ENCODE data around the gene C7orf25.

Gene C7orf25

DNA sequence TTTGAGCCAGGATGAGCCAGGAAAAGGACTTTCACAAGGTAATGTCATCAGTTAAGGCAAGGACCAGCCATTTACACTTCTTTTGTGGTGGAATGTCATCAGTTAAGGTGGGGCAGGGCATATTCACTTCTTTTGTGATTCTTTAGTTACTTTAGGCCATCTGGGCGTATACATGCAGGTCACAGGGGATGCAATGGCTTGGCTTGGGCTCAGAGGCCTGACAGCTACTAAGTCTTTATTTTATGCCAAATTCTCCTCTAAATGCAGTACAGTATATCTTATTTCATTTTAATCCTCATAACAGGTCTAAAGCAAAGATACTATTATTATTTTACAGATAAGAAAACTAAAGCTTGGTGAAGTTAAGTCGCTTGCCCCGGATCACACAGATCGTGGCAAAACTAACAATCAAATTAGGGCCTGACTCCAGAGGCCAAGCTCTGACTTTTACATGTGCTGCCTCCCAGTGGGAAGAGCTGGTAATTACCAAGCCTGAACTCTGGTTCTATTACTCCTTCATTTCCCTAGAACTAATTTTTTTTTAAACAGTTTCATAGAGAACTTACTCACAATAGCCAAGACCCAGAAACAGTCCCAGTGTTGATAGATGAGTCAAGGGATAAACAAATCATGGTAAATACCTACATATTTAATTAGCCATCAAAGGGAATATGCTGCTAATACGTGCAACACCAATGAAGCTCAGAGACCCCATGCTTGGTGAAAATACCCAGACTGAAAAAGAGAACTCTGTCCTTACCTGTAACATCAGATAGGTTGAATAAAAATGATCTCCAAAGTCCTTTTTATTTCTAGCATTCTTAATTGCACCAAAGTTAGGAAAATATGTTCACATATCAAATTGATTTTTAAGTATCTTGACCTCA, 35.4 kb downstream of the C7orf25 start:
- DNase-seq: peak; percentile 22 to 50

DNA sequence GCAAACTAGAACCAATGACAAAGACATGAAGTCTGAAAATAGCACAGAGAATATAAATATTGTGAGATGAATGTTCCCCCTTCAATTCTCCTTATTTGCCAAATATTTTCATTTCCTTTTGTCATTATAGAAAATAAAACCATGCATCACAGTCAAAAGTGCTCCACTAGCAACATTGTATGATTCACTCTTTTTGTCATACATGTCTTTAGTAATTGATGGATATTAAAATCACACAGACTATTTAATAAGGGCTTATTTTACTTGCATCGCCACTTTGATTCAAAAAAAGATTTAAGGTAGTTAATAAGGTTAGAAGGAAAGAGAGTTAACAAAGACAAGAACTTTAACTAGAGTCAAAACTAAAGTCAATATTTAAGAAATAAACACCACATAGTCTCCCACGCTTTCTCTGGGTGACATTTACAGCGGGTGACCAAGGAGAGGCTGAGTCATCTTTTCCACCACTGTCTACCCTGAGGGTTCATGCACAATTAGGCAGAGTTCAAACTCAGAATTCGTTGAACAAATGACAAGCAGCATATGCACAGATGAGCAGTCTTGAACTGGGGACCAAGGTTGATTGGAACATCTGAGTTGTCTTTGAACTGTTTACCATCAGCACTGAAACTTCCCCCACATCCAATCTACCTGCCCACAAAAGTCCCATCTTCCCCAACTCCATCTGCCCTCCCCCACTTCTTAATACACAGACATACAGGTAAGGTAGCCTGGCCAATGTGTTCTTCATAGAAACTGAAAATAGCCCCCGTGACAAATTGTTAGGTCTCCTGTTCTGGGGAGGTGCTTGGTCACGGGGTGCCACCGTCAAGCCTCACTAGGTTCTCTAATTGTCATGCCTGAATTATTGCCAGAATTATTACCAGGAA, 42.5 kb downstream of the C7orf25 start:
- peak; percentile 6 to 14 for DNase-seq

- no peak for DNase-seq
Observed at GRCh38 chr7:42868480-42868879, 43.4 kb downstream of the C7orf25 start.

Measured in activated CD4-positive, alpha-beta T cell treated with anti-CD3 and anti-CD28 coated beads for 4 hours (primary cell).